SK-N-SH (cell line): ENCODE results near the gene BAIAP2L1. TPM values are rescaled to one million over a fixed set of nuclear protein-coding genes. Genes with fewer than 3 reads are reported as not detected.

Experiments used
- CTCF ChIA-PET: fragments of 300-600, 350-600 bp; formaldehyde crosslinking; extraction: SDS; loops from one replicate; lab custom pipeline; 2021; lab: Yijun Ruan, JAX
- POLR2A ChIA-PET: fragments of 350-600 bp; sonication (Branson Sonifier 250); formaldehyde crosslinking; extraction: SDS; loops from one replicate; lab custom pipeline; 2020; ENCODE audit warnings: antibody characterized with exemption, inconsistent platforms; lab: Yijun Ruan, JAX
- DNase-seq: peaks from one replicate; pipeline ENCODE4 v3.0.0; 2012
- H2AFZ ChIP-seq: fragments of 200-600 bp; sonication (generic); 2 replicates; pipeline ENCODE4 v1.8.1; 2016; ENCODE audit warnings: antibody characterized with exemption, mild to moderate bottlenecking, low read depth
- H3F3A ChIP-seq: fragments of 200-600 bp; sonication (generic); replicated peaks from 2 replicates; pipeline ENCODE3; 2016; ENCODE audit warnings: antibody characterized with exemption, mild to moderate bottlenecking; ENCODE audit not compliant: insufficient read depth
- H3K27ac ChIP-seq, 2 experiments: fragments of 200-500 bp in 1 of 2; fragments of 200-600 bp in 1 of 2; sonication (Bioruptor generic) in 1 of 2; sonication (generic), shearing (Covaris generic) in 1 of 2; 2 replicates each; pipeline versions ENCODE4 v1.5.1 to v1.6.1; 2014 to 2016; ENCODE audit warnings: low read depth in 2 of 2, inconsistent platforms in 1 of 2, low read length in 1 of 2, mild to moderate bottlenecking in 1 of 2, mixed read lengths in 1 of 2
- H3K27me3 ChIP-seq: fragments of 200-600 bp; sonication (generic), shearing (Covaris generic); 2 replicates; pipeline ENCODE4 v1.6.1; 2016; ENCODE audit warnings: mixed run types; ENCODE audit not compliant: insufficient read depth
- H3K36me3 ChIP-seq, 2 experiments: fragments of 200-500 bp in 1 of 2; fragments of 200-600 bp in 1 of 2; sonication (Bioruptor generic) in 1 of 2; sonication (generic) in 1 of 2; replicated peaks in 1 of 2; 2 replicates each; pipeline versions ENCODE3 to v1.5.1; 2014 to 2016; ENCODE audit warnings: low read length in 1 of 2, mild to moderate bottlenecking in 1 of 2; ENCODE audit not compliant: insufficient read depth in 2 of 2, control insufficient read depth in 1 of 2
- H3K4me1 ChIP-seq, 2 experiments: fragments of 200-500 bp in 1 of 2; fragments of 200-600 bp in 1 of 2; sonication (Bioruptor generic) in 1 of 2; sonication (generic), shearing (Covaris generic) in 1 of 2; 2 replicates each; pipeline versions ENCODE4 v1.5.1 to v1.6.1; 2014 to 2016; ENCODE audit warnings: low read depth in 1 of 2, low read length in 1 of 2, mixed run types in 1 of 2; ENCODE audit not compliant: insufficient read depth in 2 of 2, control insufficient read depth in 1 of 2
- H3K4me2 ChIP-seq: fragments of 200-600 bp; sonication (generic), shearing (Covaris generic); 2 replicates; pipeline ENCODE4 v1.6.1; 2017; ENCODE audit warnings: mixed run types
- H3K4me3 ChIP-seq, 2 experiments: fragments of 200-500 bp in 1 of 2; fragments of 200-600 bp in 1 of 2; sonication (Bioruptor generic) in 1 of 2; sonication (generic), shearing (Covaris generic) in 1 of 2; 2 replicates each; pipeline versions ENCODE4 v1.5.1 to v1.8.1; 2014 to 2016; ENCODE audit warnings: low read depth in 2 of 2, inconsistent platforms in 1 of 2, low read length in 1 of 2, mild to moderate bottlenecking in 1 of 2, mixed read lengths in 1 of 2, moderate library complexity in 1 of 2
- H3K79me2 ChIP-seq: fragments of 200-600 bp; sonication (generic); 2 replicates; pipeline ENCODE4 v1.8.1; 2017; ENCODE audit warnings: mild to moderate bottlenecking; ENCODE audit not compliant: insufficient read depth
- H3K9ac ChIP-seq: fragments of 200-600 bp; sonication (generic); 2 replicates; pipeline ENCODE4 v1.6.1; 2017; ENCODE audit warnings: mixed run types
- H3K9me2 ChIP-seq: fragments of 200-600 bp; sonication (generic); 2 replicates; pipeline ENCODE4 v1.6.1; 2017; ENCODE audit warnings: mixed run types
- H3K9me3 ChIP-seq: fragments of 200-600 bp; sonication (generic); 2 replicates; pipeline ENCODE4 v1.6.1; 2017; ENCODE audit warnings: mixed run types, mild to moderate bottlenecking, moderate library complexity
- H4K20me1 ChIP-seq: fragments of 200-600 bp; sonication (generic); 2 replicates; pipeline ENCODE4 v1.6.1; 2017; ENCODE audit warnings: mild to moderate bottlenecking, mixed run types; ENCODE audit not compliant: insufficient read depth
- ELF1 ChIP-seq: IDR thresholded peaks from 2 replicates; pipeline ENCODE4 v1.4.0; 2012
- EP300 ChIP-seq, 2 experiments: IDR thresholded peaks; 2 replicates each; pipeline versions ENCODE4 v1.4.0 to v1.6.1; 2012; ENCODE audit warnings: borderline replicate concordance in 1 of 2, low read depth in 1 of 2, low read length in 1 of 2
- FOXJ3 ChIP-seq: sonication (generic); formaldehyde crosslinking; IDR thresholded peaks from 2 replicates; pipeline ENCODE4 v1.5.1; 2020; ENCODE audit warnings: mild to moderate bottlenecking, missing genetic modification reagents
- GABPA ChIP-seq: IDR thresholded peaks from 2 replicates; pipeline ENCODE4 v1.4.0; 2012; ENCODE audit warnings: low read depth, mild to moderate bottlenecking
- MEF2A ChIP-seq: IDR thresholded peaks from 2 replicates; pipeline ENCODE4 v1.4.0; 2012; ENCODE audit warnings: low read depth, borderline replicate concordance
- NRF1 ChIP-seq: IDR thresholded peaks from 2 replicates; pipeline ENCODE4 v1.6.1; 2012; ENCODE audit warnings: low read depth, mild to moderate bottlenecking, low read length
- RXRA ChIP-seq: IDR thresholded peaks from 2 replicates; pipeline ENCODE4 v1.4.0; 2012; ENCODE audit warnings: low read depth, mild to moderate bottlenecking, borderline replicate concordance
- SIN3A ChIP-seq: IDR thresholded peaks from 2 replicates; pipeline ENCODE4 v1.6.1; 2012; ENCODE audit warnings: low read depth, mild to moderate bottlenecking, low read length, moderate library complexity, borderline replicate concordance
- TCF12 ChIP-seq: IDR thresholded peaks from 2 replicates; pipeline ENCODE4 v1.4.0; 2012
- USF1 ChIP-seq: IDR thresholded peaks from 2 replicates; pipeline ENCODE4 v1.4.0; 2012; ENCODE audit warnings: low read depth, borderline replicate concordance
- USF2 ChIP-seq: fragments of 150-350 bp; IDR thresholded peaks from 2 replicates; pipeline ENCODE4 v1.6.1; 2017; ENCODE audit warnings: antibody characterized with exemption, low read length, low read depth, borderline replicate concordance
- YY1 ChIP-seq: IDR thresholded peaks from 2 replicates; pipeline ENCODE4 v1.4.0; 2012; ENCODE audit warnings: low read depth, mild to moderate bottlenecking
- ZBTB33 ChIP-seq: IDR thresholded peaks from 2 replicates; pipeline ENCODE4 v1.4.0; 2012; ENCODE audit warnings: low read depth, borderline replicate concordance
- WGBS: methylation state at CpG from one replicate; pipeline ENCODE4 v1.1.6; 2017; ENCODE audit warnings: low lambda C conversion rate; 5-methylcytosine and 5-hydroxymethylcytosine counted together
- polyA plus RNA-seq, 3 experiments: library from polyadenylated mRNA; depleted of rRNA; stranded (reverse); fragments of >200 nt; gene quantifications; 2 replicates each; pipeline ENCODE4 v1.2.3, GENCODE V29; 2012
- TF ChIP-seq, protein P1 (sequence below): IDR thresholded peaks from 2 replicates; pipeline ENCODE4 v1.6.1; 2012; ENCODE audit warnings: mild to moderate bottlenecking, low read depth, low read length, moderate library complexity

Gene BAIAP2L1
- polyA plus RNA-seq, 1 of the 3 experiments (the other 2 are of a cell fraction) = 8.8 TPM

DNA sequence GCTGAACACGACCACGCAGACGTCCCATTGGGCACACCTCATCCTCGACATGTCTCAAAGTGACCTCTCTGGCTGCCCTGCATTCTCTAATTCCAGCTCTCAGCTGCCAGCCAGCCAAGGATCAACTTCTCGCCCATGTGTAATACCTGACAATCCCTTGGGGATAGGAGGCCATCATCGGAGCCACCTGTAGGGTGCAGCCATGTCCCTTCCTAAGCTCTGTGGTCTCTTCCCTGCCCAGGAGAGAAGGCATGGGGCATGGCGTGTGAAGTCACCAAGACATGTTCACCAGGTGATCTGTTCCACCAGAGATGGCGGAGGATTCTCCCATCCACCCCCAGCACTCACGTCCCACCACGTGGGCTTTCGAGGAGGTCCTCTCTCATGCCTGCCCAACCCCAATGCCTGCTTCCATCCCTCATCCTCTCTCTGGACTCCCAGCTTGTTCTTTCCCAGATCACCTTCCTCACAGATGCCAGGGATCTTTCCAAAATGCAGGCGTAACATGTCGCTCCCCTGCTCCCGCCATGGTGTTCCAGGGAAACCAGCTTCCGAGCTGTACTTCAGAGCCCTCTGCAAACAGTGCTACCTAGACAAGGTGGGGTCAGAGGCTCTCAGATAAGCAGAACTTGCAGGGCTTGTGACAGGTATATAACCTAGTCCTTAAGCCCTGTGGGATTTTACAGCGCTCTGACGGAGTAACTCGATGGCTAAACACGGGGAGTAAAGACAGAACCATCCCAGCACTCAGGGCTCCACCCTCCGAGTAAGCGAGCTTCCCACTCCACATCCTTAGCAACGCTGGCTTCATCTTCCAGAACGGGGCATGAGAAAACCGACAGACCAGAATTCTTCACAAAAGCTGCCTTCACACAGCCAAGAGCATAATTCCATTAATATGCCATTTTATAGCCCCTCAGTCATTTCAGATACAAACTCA is 78.3 kb downstream of the BAIAP2L1 start:
- no peak for TF ChIP-seq YY1
- TF ChIP-seq ELF1 = no peak
- no peak for TF ChIP-seq MEF2A
- TF ChIP-seq USF1 = no peak
- TF ChIP-seq TCF12 = no peak
- TF ChIP-seq RXRA = no peak
- WGBS = 86% methylated on average over 23 of the region's 24 CpGs
- Histone ChIP-seq H3K4me2 (no peak overlapping the region), H3K27me3 (no peaks in the 10 kb centered on the region), H3K9me2 (no peaks in the 10 kb centered on the region), H3K4me3 (no peak overlapping the region), H2AFZ (no peak overlapping the region), H3F3A (no peaks in the 10 kb centered on the region), H3K9me3 (no peaks in the 10 kb centered on the region), H3K79me2 (no peaks in the 10 kb centered on the region), H4K20me1 (no peaks in the 10 kb centered on the region), H3K4me1 (no peaks in the 10 kb centered on the region; a peak in 1 of 4 replicates), H3K9ac (no peak overlapping the region), H3K27ac (no peak overlapping the region), H3K36me3 (no peaks in the 10 kb centered on the region)
- ChIA-PET POLR2A (no interaction called here), CTCF (interaction anchor here (0.7 to 1.7 kb wide), 4 partner anchors 10 to 80 kb away, joined by 3 to 4 read pairs (median 3); no protein-coding TSS in a partner anchor)
- DNase-seq = no peak

GRCh38 chr7:98321301-98321700 is 79.6 kb downstream of the BAIAP2L1 start:
- Histone ChIP-seq H3K9me3 (no peaks in the 10 kb centered on the region), H3F3A (no peaks in the 10 kb centered on the region), H3K4me1 (no peaks in the 10 kb centered on the region; a peak in 1 of 4 replicates), H3K4me3 (no peak overlapping the region), H3K27me3 (no peaks in the 10 kb centered on the region), H3K9me2 (no peaks in the 10 kb centered on the region), H3K9ac (no peak overlapping the region), H3K27ac (no peak overlapping the region), H2AFZ (no peak overlapping the region), H4K20me1 (no peaks in the 10 kb centered on the region), H3K79me2 (no peaks in the 10 kb centered on the region), H3K4me2 (no peak overlapping the region), H3K36me3 (no peaks in the 10 kb centered on the region)
- ChIA-PET POLR2A (no interaction called here), CTCF (interaction anchor here (1.2 to 1.3 kb wide), 2 partner anchors 8 to 55 kb away, joined by 3 read pairs; no protein-coding TSS in a partner anchor)
- WGBS = 77% methylated on average over 10 of the region's 10 CpGs
- TF ChIP-seq GABPA = no peak
- no peak for TF ChIP-seq NRF1
- no peak for TF ChIP-seq USF2
- no peak for DNase-seq

GRCh38 chr7:98319176-98319575 is 81.7 kb downstream of the BAIAP2L1 start:
- no peak for DNase-seq
- Histone ChIP-seq H3F3A (no peaks in the 10 kb centered on the region), H3K4me1 (no peaks in the 10 kb centered on the region; a peak in 1 of 4 replicates), H3K27me3 (no peaks in the 10 kb centered on the region), H3K27ac (no peak overlapping the region), H3K9me2 (no peaks in the 10 kb centered on the region), H3K36me3 (no peaks in the 10 kb centered on the region), H3K9ac (no peak overlapping the region), H4K20me1 (no peaks in the 10 kb centered on the region), H2AFZ (no peak overlapping the region), H3K9me3 (no peaks in the 10 kb centered on the region), H3K79me2 (no peaks in the 10 kb centered on the region), H3K4me3 (no peak overlapping the region), H3K4me2 (no peak overlapping the region)
- WGBS = 94% methylated on average over 9 of the region's 9 CpGs
- ChIA-PET POLR2A (no interaction called here), CTCF (interaction anchor here (1.0 kb wide), 1 partner anchor 82 kb away, joined by 3 read pairs; the partner anchor contains the start of gene BAIAP2L1)
- TF ChIP-seq FOXJ3 (CRISPR knock-in tag) (no peak), SIN3A (no peak), EP300 (IDR thresholded peaks at IDR 0.05; ENCODE audit: borderline replicate concordance in 1 of 2, low read depth in 1 of 2, low read length in 1 of 2) (no peak), ZBTB33 (no peak)
- TF ChIP-seq, protein P1, sequence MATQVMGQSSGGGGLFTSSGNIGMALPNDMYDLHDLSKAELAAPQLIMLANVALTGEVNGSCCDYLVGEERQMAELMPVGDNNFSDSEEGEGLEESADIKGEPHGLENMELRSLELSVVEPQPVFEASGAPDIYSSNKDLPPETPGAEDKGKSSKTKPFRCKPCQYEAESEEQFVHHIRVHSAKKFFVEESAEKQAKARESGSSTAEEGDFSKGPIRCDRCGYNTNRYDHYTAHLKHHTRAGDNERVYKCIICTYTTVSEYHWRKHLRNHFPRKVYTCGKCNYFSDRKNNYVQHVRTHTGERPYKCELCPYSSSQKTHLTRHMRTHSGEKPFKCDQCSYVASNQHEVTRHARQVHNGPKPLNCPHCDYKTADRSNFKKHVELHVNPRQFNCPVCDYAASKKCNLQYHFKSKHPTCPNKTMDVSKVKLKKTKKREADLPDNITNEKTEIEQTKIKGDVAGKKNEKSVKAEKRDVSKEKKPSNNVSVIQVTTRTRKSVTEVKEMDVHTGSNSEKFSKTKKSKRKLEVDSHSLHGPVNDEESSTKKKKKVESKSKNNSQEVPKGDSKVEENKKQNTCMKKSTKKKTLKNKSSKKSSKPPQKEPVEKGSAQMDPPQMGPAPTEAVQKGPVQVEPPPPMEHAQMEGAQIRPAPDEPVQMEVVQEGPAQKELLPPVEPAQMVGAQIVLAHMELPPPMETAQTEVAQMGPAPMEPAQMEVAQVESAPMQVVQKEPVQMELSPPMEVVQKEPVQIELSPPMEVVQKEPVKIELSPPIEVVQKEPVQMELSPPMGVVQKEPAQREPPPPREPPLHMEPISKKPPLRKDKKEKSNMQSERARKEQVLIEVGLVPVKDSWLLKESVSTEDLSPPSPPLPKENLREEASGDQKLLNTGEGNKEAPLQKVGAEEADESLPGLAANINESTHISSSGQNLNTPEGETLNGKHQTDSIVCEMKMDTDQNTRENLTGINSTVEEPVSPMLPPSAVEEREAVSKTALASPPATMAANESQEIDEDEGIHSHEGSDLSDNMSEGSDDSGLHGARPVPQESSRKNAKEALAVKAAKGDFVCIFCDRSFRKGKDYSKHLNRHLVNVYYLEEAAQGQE = no peak
